ENCODE measurements around the gene SLFN12. TPM values are rescaled to one million over a fixed set of nuclear protein-coding genes. Genes with fewer than 3 reads are reported as not detected.

The SLFN12 gene
- total and polyA plus RNA-seq, 10 of the 15 experiments (the other 5 are each of a cell fraction or from before 2014, with no cell fraction given) = 8.7 to 18.5 (median 13.4) TPM

- in situ Hi-C loops (cut with MboI) (no loop called here), intact Hi-C loops (cut with micrococcal nuclease; ENCODE audit: unreplicated experiment) (no loop called here)
- CTCF ChIA-PET = no interaction called here
- Histone ChIP-seq H3K9ac (ENCODE audit: control insufficient read depth, insufficient read depth, low read length) (no peak overlapping the region), H3K79me2 (ENCODE audit: control insufficient read depth, insufficient read depth, low read length) (no peaks in the 10 kb centered on the region), H3K27me3 (replicated peaks in 1 of 2; ENCODE audit: control insufficient read depth in 2 of 2, insufficient read depth in 2 of 2, low read length in 1 of 2) (peaks cover 0 to 9% of the 10 kb centered on the region in 2 experiments; a peak in 3 of 4 replicates), H3K27ac (ENCODE audit: control insufficient read depth, insufficient read depth) (no peak overlapping the region), H3K36me3 (ENCODE audit: control insufficient read depth in 2 of 2, insufficient read depth in 2 of 2, low read length in 1 of 2) (no peaks in the 10 kb centered on the region), H3K4me3 (no peak overlapping the region), H3K4me1 (ENCODE audit: control insufficient read depth, insufficient read depth, low read length) (peaks cover 3% of the 10 kb centered on the region; the same call in 1 of the 2 replicates), H4K20me1 (ENCODE audit: control insufficient read depth, insufficient read depth) (no peaks in the 10 kb centered on the region), H2AFZ (ENCODE audit: control insufficient read depth, low read depth, low read length) (no peak overlapping the region), H3K9me3 (replicated peaks; ENCODE audit: control insufficient read depth, insufficient read depth, low read length) (no peaks in the 10 kb centered on the region; the same call in 2 of the 3 replicates), H3K4me2 (ENCODE audit: control insufficient read depth, insufficient read depth) (no peak overlapping the region)
- DNase-seq (ENCODE audit: low read depth, low spot score) (no peak), FAIRE-seq (no peak), ATAC-seq (no peak)
- POLR2A ChIA-PET = interaction anchor here (1.1 kb wide), 2 partner anchors 9 to 159 kb away, joined by 3 to 4 read pairs; no protein-coding TSS in a partner anchor
- no TSS peak for BruUV-seq (replicated peaks)
- TF ChIP-seq ZNF622 (IDR thresholded peaks at IDR 0.05) = no peak
- TF ChIP-seq, protein P1, sequence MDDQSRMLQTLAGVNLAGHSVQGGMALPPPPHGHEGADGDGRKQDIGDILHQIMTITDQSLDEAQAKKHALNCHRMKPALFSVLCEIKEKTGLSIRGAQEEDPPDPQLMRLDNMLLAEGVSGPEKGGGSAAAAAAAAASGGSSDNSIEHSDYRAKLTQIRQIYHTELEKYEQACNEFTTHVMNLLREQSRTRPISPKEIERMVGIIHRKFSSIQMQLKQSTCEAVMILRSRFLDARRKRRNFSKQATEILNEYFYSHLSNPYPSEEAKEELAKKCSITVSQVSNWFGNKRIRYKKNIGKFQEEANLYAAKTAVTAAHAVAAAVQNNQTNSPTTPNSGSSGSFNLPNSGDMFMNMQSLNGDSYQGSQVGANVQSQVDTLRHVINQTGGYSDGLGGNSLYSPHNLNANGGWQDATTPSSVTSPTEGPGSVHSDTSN (IDR thresholded peaks at IDR 0.05; ENCODE audit: insufficient replicate concordance, low read depth, low read length) = no peak
- TF ChIP-seq WRNIP1 (IDR thresholded peaks at IDR 0.05; ENCODE audit: borderline replicate concordance, low read depth, low read length) = no peak
- no peak for TF ChIP-seq NR2C2 (IDR thresholded peaks at IDR 0.05; ENCODE audit: borderline replicate concordance, control insufficient read depth, insufficient read length, low read depth)
- TF ChIP-seq RAD51 (IDR thresholded peaks at IDR 0.05) = no peak
- TF ChIP-seq NFYA (IDR thresholded peaks at IDR 0.05; ENCODE audit: borderline replicate concordance, low read depth, low read length) = no peak
- TF ChIP-seq PML (IDR thresholded peaks at IDR 0.05; ENCODE audit: low read length) = no peak
- TF ChIP-seq ETV6 (conservative IDR thresholded peaks at IDR 0.05 in 1 of 2, IDR thresholded peaks at IDR 0.05 in 1 of 2; ENCODE audit: borderline replicate concordance in 1 of 2, low read depth in 1 of 2) = no peak
- no peak for TF ChIP-seq YBX1 (IDR thresholded peaks at IDR 0.05)
- no peak for TF ChIP-seq ESRRA (IDR thresholded peaks at IDR 0.05; ENCODE audit: low read length)
- no peak for TF ChIP-seq RBBP5 (conservative IDR thresholded peaks at IDR 0.05)
- no peak for TF ChIP-seq CBX5 (IDR thresholded peaks at IDR 0.05; ENCODE audit: low read depth)
- no peak for TF ChIP-seq BRCA1 (IDR thresholded peaks at IDR 0.05; ENCODE audit: low read depth, low read length)
- 0% methylated on average over 1 of the region's 1 CpG for WGBS (ENCODE audit: insufficient coverage, insufficient replicate concordance, low lambda C conversion rate, missing lambda C conversion rate)
- RAD21 ChIA-PET (ENCODE audit: unreplicated experiment) = interaction anchor here (0.5 to 3.5 kb wide), 2 partner anchors 72 to 159 kb away, joined by 3 to 19 read pairs; partner anchors contain the start of gene SLFN13
- SMC1A ChIA-PET (ENCODE audit: uncharacterized antibody, unreplicated experiment) = interaction anchor here (1.1 to 2.6 kb wide), 3 partner anchors 29 to 71 kb away, joined by 3 to 10 read pairs (median 5); partner anchors contain the start of gene SLFN13
These were observed 56.1 kb downstream of the SLFN12 start for GRCh38 chr17:35376245-35376644.
